Myocyte (in vitro differentiated cells): ENCODE measurements around the gene ZNF783. TPM values are rescaled to one million over a fixed set of nuclear protein-coding genes. Genes with fewer than 3 reads are reported as not detected.
"Not testable (repeated sequence)": the region's sequence is repeated elsewhere in the genome, so short reads cannot be mapped to it uniquely, and the experiment has no call there.

Source experiments
- DNase-seq: peaks from one replicate; pipeline ENCODE4 v3.0.0-alpha.2; 2012; ENCODE audit warnings: low read depth
- polyA plus RNA-seq: library from polyadenylated mRNA; unstranded; fragments of >200 nt; gene quantifications from one replicate; pipeline ENCODE4 v1.2.1, GENCODE V29; 2012; ENCODE audit warnings: missing spikeins
- total RNA-seq: library from RNA; depleted of rRNA; stranded (reverse); fragments of >200 nt; gene quantifications from 2 replicates; pipeline ENCODE4 v1.2.3, GENCODE V29; 2014

ZNF783 gene
- 18.1 and 23.6 TPM in 2 replicates for total RNA-seq
- 18.1 TPM for polyA plus RNA-seq

DNA sequence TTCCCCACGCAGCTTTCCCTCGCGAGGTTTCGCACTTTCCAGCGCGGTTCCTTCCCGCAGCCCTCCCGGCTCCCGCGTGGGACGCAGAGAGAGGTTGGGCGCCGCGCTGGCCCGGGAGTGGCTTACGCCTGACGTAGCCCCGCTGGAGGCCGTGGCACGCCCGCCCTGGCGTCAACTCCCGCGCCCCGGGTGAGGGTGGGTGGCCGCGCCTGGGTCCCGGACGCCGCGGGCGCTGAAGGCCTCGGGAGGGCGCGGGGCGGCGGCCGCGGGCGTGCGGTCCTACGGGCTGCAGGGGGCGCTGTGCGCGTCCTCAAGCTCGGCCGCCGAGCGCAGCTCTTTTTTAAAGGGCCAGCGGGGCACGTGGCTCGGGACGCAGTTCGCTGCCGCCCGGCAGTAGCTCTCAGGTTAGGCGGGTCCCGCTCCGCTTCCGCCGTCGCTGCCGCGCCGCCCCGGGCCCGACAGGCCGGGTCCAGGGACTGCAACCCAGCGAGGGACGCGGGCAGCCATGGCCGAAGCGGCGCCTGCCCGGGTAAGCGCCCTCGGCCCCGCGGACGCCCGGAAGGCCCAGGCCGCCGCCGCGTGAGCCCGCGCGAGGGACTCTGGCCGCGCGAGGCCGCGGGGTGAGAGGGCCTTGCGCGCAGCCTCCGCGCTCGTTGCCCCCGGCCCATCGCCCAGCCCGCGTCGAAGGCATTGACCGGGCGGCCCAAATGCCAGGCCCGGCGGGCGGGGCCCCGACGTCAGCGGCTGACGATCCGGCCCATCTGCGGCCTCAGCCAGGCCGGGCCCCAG is at the start of gene ZNF783:
TSS of gene ZNF783 (plus strand) at position 368 of the 789 bp plus-strand sequence. CDS start at position 506, 138 bp downstream.
- DNase-seq: peak; percentile 93

DNA sequence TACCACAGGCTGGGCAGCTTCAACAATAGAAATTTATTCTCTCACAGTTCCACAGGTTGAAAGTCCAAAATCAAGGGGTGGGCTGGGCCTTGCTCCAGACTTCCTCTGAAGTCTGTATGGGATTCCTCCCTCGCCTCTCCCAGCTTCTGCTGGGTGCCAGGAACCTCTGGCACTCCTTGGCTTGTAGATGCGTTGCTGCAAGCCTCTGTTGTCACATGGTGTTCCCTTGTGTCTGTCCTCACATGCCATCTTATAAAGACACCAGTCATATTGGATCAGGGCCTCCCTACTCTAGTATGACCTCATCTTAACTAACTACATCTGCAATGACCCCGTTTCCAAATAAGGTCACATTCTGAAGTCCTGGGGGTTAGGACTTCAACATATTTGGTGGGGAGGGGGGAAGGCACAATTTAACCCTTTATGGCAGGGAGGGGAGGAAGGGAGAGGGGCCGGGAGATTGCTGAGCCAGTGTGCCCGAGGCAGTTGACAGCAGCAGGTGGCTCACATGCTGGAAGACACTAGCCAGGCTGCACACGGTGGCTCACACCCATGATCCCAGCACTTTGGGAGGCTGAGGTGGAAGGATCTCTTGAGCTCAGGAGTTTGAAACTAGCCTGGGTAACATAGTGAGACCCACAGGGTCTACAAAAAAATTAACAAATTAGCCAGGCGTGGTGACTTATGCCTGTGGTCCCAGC is 47.8 kb upstream of the ZNF783 start:
- DNase-seq: no peak

GRCh38 chr7:149216402-149216801 is 45.6 kb upstream of the ZNF783 start:
- peak; percentile 58 for DNase-seq

DNA sequence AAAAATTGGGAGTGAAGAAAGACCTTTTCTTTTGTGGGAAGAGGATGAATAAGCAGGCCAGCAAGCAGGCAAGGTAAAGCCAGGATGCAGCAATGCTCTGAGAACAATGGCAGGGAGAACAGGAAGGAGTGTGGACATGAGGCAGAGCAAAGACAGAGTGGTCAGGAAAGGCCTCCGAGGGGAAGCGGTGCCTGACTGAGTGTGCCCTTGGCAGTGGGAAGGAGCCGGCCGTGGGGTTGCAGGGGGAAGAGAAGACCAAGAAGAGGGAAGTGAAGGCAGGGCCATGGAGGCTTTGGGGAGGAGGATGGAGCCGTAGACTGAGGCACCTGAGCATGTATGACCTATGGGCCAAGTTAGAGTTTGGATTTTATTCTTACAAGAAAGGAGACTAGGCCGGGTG is 44.4 kb upstream of the ZNF783 start:
- DNase-seq: no peak

DNA sequence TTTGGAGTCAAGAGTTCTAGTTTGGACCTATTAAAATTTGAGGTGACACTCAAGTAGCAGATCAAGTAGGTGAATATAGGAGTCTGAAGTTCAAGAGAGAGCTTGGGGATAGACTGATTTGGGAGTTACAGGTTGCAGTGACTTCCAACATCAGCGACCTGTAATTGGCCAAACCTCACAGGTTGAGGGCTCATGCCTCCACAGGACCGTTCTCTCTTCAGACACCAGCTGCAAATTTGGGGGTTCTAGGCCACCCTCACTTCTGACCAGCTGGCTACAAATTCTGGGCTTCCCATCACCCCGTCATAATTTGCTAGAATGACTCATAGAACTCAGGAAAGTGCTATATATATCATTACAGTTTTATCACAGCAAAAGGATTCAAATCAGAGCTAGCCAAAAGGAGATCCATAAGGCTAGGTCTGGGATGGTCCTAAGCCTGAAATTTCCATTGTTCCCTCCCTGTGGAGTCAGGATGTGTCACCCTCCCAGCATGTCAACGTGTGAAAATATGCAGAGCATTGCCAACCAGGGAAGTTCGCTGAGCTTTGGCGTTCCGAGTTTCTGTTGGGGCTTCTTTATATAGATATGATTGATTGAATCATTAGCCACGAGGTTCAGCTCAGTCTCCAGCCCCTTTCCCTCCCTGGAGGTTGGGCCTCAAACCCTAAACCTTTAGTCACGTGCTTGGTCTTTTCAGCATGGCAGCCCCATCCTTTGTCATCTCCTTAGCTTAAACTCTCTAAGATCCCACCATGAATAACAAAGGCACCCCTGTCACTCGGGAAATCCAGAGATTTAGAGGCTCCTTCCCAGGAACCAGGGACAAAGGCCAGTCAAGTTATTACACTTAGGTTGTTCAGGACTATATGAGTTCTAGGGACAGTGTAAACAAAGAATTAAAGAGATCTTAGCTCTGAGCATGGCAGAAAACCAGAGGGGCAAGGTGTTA is 43.3 kb upstream of the ZNF783 start:
- no peak for DNase-seq

DNA sequence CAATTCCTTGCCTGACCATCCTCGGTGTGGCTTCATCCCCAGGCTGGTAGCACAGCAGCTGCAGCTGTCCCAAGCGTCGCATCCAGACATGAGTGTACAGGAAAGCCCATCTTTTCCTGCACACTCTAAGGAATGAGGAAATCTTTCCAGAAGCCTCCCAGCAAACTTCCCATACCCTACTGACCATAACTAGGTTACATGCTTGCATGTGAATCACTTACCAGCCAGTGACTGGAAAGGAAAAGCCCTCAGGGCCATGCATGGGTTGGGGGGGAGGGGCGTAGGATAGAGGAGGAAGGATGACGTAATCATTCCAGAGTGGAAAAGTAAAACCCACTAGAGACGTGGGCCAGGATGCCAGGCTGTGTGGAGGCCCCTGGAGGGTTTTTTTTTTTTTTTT is 41.5 kb upstream of the ZNF783 start:
- peak; percentile 30 for DNase-seq

GRCh38 chr7:149223176-149223575 is 38.8 kb upstream of the ZNF783 start:
- DNase-seq: no peak

DNA sequence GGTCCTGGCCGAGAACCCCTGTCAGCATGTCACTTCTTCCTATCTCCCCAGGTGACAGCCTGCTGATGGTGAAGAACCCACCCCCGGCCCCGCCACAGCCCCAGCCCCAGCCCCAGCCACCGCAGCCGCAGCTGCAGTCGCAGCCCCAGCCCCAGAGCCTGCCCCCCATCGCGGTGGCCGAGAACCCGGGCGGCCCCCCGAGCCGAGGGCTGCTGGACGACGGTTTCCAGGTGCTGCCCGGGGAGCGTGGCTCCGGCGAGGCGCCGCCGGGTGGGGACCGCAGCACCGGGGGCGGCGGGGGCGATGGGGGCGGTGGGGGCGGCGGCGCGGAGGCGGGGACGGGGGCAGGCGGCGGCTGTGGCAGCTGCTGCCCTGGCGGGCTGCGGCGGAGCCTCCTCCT is 38.2 kb upstream of the ZNF783 start:
- DNase-seq: no peak

DNA sequence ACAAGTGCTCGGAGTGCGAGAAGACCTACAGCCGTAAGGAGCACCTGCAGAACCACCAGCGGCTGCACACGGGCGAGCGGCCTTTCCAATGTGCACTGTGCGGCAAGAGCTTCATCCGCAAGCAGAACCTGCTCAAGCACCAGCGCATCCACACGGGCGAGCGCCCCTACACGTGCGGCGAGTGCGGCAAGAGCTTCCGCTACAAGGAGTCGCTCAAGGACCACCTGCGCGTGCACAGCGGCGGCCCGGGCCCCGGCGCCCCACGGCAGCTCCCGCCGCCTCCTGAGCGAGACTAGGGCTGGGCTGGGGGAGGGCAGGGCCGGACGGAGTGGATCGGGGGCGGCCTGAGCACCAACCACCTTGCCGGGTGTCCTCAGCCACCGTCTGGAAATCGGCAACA is 37.6 kb upstream of the ZNF783 start:
- DNase-seq: no peak

DNA sequence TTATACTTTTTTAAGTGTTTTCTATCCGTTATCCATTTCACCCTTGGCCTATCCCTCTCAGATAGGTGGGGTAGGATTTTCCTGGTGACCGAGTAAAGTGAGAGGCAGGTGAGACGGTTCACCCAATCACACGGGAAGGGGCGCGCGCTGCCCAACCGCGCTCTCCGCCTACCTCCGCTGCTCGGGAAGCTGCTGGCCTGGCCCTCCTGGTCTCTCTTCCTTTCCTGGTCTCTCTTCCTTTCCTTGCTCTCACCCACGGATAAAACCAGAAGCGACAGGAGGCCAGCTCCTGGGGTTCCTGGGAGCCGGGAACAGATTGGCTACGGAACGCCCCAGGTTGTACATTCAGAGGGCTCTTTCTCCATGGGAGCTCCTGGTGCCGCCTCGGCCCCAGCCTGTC is 36.9 kb upstream of the ZNF783 start:
- no peak for DNase-seq

- DNase-seq: no peak
Measured at GRCh38 chr7:149225656-149226055, 36.3 kb upstream of the ZNF783 start.

DNA sequence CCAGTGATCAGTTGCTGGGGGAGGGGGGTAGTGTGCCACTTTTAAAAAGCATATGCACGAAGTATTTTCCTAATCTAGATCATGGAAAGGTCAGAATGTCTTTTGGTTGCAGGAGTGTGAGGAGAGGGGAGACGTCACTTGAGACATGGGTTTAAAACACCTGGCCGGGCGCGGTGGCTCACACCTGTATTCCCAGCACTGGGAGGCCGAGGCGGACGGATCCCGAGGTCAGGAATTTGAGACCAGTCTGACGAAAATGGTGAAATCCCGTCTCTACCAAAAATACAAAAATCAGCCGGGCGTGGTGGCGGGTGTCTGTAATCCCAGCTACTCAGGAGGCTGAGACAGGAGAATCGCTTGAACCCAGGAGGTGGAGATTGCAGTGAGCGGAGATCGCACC is 35.6 kb upstream of the ZNF783 start:
- not testable (repeated sequence) for DNase-seq

DNA sequence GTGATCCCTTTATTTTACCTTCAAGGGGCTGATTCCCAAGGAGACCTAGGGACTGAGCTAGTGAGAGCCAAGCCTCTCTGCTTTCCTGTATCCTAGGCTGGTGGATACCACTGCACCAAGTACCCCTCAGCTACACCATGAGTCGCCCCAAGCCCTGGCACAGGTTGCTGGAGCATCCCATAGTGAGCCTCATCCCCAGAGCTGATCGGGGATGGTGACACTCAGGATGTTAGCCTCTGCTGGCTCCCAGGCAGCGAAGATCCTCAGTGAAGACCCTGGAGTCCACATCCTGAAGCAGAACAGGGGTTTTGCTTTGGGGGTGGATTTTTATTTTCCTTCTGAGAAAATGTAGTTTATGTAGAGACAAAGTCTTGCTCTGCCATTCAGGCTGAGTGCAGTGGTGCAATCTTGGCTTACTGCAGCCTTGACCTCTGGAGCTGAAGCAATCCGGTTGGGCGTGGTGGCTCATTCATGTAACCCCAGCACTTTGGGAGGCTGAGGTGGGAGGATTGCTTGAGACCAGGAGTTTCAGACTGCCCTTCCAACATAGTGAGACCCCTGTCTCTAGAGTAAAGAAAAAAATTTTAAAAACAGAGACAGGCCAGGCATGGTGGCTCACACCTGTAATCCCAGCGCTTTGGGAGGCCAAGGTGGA is 35.0 kb upstream of the ZNF783 start:
- no peak for DNase-seq

- no peak for DNase-seq
Measured at GRCh38 chr7:149228831-149229471, 33.0 kb upstream of the ZNF783 start.

GRCh38 chr7:149229526-149229925 is 32.5 kb upstream of the ZNF783 start:
- DNase-seq: no peak

- DNase-seq: no peak
Measured at GRCh38 chr7:149232362-149232761, 29.6 kb upstream of the ZNF783 start.

GRCh38 chr7:149233655-149234204 is 28.3 kb upstream of the ZNF783 start:
- DNase-seq: peak; percentile 71

DNA sequence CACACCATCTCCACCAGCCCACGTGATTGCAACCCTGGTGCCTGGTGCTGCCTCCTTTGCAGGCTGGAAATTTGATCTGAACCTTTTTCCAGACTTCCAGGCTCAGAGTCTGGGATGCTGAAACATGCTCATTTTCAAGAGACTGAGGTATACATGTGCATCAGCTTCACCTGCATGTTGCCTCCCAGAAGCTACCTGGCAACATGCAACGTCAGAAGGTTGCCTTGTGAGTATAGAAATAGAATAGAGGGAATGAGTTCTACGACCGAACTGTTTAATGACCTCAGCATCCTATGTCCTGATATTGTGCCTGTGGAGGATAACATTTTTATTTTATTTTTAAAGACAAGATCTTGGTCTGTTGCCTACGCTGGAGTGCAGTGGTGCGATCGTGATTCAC is 24.5 kb upstream of the ZNF783 start:
- DNase-seq: no peak

DNA sequence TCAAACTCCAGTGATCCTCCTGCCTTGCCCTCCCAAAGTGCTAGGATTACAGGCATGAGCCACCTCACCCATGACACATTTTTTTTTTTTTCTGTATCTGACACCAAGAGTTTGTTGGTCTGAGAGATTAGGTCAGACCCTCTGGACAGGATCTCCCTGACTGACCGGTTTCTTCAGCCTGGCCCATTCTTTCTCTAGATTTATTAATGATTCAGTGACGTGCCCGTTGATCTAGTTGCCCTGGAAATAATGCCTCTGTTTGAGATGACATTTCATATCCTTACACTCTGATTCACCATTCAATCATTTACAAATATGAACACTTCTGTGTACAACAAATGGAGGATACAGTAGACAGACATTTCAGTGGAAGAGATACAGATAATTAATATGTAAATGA is 23.9 kb upstream of the ZNF783 start:
- no peak for DNase-seq
